K562 (cell line): ENCODE data around the gene CPNE9. TPM values are rescaled to one million over a fixed set of nuclear protein-coding genes. Genes with fewer than 3 reads are reported as not detected.

Source experiments
- DNMT1 ChIP-seq: fragments of 450-650 bp; IDR thresholded peaks from 2 replicates; pipeline ENCODE4 v1.6.1; 2016; ENCODE audit warnings: antibody characterized with exemption, mild to moderate bottlenecking
- FOXK1 ChIP-seq: sonication (generic); formaldehyde crosslinking; IDR thresholded peaks from 2 replicates; pipeline ENCODE4 v1.8.0; 2022; ENCODE audit warnings: missing genetic modification reagents, mild to moderate bottlenecking, borderline replicate concordance
- KAT7 ChIP-seq: sonication (generic); formaldehyde crosslinking; IDR thresholded peaks from 2 replicates; pipeline ENCODE4 v1.8.0; 2022; ENCODE audit warnings: missing genetic modification reagents, mild to moderate bottlenecking, borderline replicate concordance
- MBD1 ChIP-seq: fragments of 250-450 bp; sonication (Bioruptor Pico); IDR thresholded peaks from 2 replicates; pipeline ENCODE4 v1.8.0; 2022; ENCODE audit warnings: inconsistent platforms
- NR0B1 ChIP-seq: fragments of 450-650 bp; IDR thresholded peaks from one replicate; pipeline ENCODE4 v1.6.1; 2018; ENCODE audit warnings: mild to moderate bottlenecking, moderate library complexity; ENCODE audit not compliant: partially characterized antibody
- PCBP2 ChIP-seq: fragments of 200-400 bp; formaldehyde crosslinking; IDR thresholded peaks from 2 replicates; pipeline ENCODE4 v1.6.1; 2018; ENCODE audit warnings: low read length, low read depth, mild to moderate bottlenecking, moderate library complexity; ENCODE audit not compliant: poor library complexity, severe bottlenecking
- PHF21A ChIP-seq: fragments of 450-650 bp; IDR thresholded peaks from 2 replicates; pipeline ENCODE4 v1.6.1; 2017; ENCODE audit warnings: low read depth, borderline replicate concordance
- PML ChIP-seq: IDR thresholded peaks from 2 replicates; pipeline ENCODE4 v1.6.1; 2012; ENCODE audit warnings: low read length, inconsistent platforms
- POLR2AphosphoS5 ChIP-seq: IDR thresholded peaks from 2 replicates; pipeline ENCODE4 v1.6.1; 2011; ENCODE audit warnings: mild to moderate bottlenecking, low read depth, low read length, moderate library complexity; ENCODE audit not compliant: control insufficient read depth, insufficient read depth
- PTRF ChIP-seq: fragments of 450-650 bp; IDR thresholded peaks from 2 replicates; pipeline ENCODE4 v1.6.1; 2016; ENCODE audit warnings: mild to moderate bottlenecking, missing genetic modification characterization, missing compliant biosample characterization
- RBM14 ChIP-seq: fragments of 200-400 bp; formaldehyde crosslinking; IDR thresholded peaks from 2 replicates; pipeline ENCODE4 v1.6.1; 2018; ENCODE audit warnings: low read depth, mild to moderate bottlenecking, low read length, moderate library complexity, borderline replicate concordance; ENCODE audit not compliant: insufficient read depth
- ZNF717 ChIP-seq: fragments of 250-450 bp; sonication (Bioruptor Pico); IDR thresholded peaks from 2 replicates; pipeline ENCODE4 v1.5.0; 2021
- ZNF764 ChIP-seq: fragments of 250-450 bp; sonication (Bioruptor Pico); IDR thresholded peaks from 2 replicates; pipeline ENCODE4 v1.4.0; 2020; ENCODE audit warnings: low read depth, mild to moderate bottlenecking, moderate library complexity
- polyA plus RNA-seq, 8 experiments: library from polyadenylated mRNA; depleted of rRNA in 4 of 8; stranded (reverse) in 5 of 8; unstranded in 3 of 8; fragments of >200 nt; fragmentation: Nextera tagmentation in 2 of 8; fragmentation: Illumina TruSeq in 1 of 8; extraction: Ambion mirVana in 2 of 8; extraction: Trizol in 1 of 8; gene quantifications; 2 replicates each; pipeline versions ENCODE4 v1.2.1 to v1.2.3, GENCODE V29; 2011 to 2014; ENCODE audit warnings: inconsistent platforms in 1 of 8, missing spikeins in 1 of 8
- total RNA-seq, 7 experiments: library from RNA; depleted of rRNA in 6 of 7; stranded (reverse); fragments of >200 nt in 6 of 7; fragmentation: Illumina TruSeq in 2 of 7; extraction: Trizol in 2 of 7; gene quantifications; 2 replicates each; pipeline versions ENCODE4 v1.2.1 to v1.2.3, GENCODE V29; 2011 to 2021; ENCODE audit warnings: low replicate concordance in 1 of 7
- TF ChIP-seq, protein P1 (sequence below): fragments of 450-650 bp; formaldehyde crosslinking; IDR thresholded peaks from 2 replicates; pipeline ENCODE4 v1.4.0; 2022; ENCODE audit warnings: mild to moderate bottlenecking, moderate library complexity
- TF ChIP-seq, protein P2 (sequence below): sonication (generic); formaldehyde crosslinking; IDR thresholded peaks from 2 replicates; pipeline ENCODE4 v1.8.0; 2022; ENCODE audit warnings: mild to moderate bottlenecking, missing genetic modification reagents, borderline replicate concordance
- TF ChIP-seq, protein P3 (sequence below), 2 experiments: fragments of 450-650 bp in 1 of 2; IDR thresholded peaks; 2 replicates each; pipeline ENCODE4 v1.6.1; 2011 to 2017; ENCODE audit warnings: low read depth in 2 of 2, antibody characterized with exemption in 1 of 2, borderline replicate concordance in 1 of 2, low read length in 1 of 2, mild to moderate bottlenecking in 1 of 2, mixed read lengths in 1 of 2; ENCODE audit not compliant: control insufficient read depth in 1 of 2

Gene CPNE9
- total and polyA plus RNA-seq, 9 of the 15 experiments (the other 6 are each of a cell fraction or from before 2014, with no cell fraction given), result 0.22 to 0.56 (median 0.29) TPM; not detected in 3

- TF ChIP-seq, protein P1, sequence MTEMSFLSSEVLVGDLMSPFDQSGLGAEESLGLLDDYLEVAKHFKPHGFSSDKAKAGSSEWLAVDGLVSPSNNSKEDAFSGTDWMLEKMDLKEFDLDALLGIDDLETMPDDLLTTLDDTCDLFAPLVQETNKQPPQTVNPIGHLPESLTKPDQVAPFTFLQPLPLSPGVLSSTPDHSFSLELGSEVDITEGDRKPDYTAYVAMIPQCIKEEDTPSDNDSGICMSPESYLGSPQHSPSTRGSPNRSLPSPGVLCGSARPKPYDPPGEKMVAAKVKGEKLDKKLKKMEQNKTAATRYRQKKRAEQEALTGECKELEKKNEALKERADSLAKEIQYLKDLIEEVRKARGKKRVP, result no peak
- TF ChIP-seq PML, result peak; percentile 65; the same call in 1 of the 2 replicates
- TF ChIP-seq ZNF764 (CRISPR knock-in tag), result 0 out of 2 replicates have a peak, but pooled peaks have one; percentile 28
- TF ChIP-seq NR0B1, result no peak
- TF ChIP-seq FOXK1, result no peak
- TF ChIP-seq, protein P2, sequence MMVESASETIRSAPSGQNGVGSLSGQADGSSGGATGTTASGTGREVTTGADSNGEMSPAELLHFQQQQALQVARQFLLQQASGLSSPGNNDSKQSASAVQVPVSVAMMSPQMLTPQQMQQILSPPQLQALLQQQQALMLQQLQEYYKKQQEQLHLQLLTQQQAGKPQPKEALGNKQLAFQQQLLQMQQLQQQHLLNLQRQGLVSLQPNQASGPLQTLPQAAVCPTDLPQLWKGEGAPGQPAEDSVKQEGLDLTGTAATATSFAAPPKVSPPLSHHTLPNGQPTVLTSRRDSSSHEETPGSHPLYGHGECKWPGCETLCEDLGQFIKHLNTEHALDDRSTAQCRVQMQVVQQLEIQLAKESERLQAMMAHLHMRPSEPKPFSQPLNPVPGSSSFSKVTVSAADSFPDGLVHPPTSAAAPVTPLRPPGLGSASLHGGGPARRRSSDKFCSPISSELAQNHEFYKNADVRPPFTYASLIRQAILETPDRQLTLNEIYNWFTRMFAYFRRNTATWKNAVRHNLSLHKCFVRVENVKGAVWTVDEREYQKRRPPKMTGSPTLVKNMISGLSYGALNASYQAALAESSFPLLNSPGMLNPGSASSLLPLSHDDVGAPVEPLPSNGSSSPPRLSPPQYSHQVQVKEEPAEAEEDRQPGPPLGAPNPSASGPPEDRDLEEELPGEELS, result no peak
- no peak for TF ChIP-seq ZNF717 (CRISPR knock-in tag)
- no peak for TF ChIP-seq MBD1 (CRISPR knock-in tag)
- no peak for TF ChIP-seq DNMT1
- TF ChIP-seq, protein P3, sequence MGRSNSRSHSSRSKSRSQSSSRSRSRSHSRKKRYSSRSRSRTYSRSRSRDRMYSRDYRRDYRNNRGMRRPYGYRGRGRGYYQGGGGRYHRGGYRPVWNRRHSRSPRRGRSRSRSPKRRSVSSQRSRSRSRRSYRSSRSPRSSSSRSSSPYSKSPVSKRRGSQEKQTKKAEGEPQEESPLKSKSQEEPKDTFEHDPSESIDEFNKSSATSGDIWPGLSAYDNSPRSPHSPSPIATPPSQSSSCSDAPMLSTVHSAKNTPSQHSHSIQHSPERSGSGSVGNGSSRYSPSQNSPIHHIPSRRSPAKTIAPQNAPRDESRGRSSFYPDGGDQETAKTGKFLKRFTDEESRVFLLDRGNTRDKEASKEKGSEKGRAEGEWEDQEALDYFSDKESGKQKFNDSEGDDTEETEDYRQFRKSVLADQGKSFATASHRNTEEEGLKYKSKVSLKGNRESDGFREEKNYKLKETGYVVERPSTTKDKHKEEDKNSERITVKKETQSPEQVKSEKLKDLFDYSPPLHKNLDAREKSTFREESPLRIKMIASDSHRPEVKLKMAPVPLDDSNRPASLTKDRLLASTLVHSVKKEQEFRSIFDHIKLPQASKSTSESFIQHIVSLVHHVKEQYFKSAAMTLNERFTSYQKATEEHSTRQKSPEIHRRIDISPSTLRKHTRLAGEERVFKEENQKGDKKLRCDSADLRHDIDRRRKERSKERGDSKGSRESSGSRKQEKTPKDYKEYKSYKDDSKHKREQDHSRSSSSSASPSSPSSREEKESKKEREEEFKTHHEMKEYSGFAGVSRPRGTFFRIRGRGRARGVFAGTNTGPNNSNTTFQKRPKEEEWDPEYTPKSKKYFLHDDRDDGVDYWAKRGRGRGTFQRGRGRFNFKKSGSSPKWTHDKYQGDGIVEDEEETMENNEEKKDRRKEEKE (IDR thresholded peaks at IDR 0.05; ENCODE audit: borderline replicate concordance in 1 of 2, control insufficient read depth in 1 of 2, low read depth in 2 of 2, low read length in 1 of 2), result no peak
- no peak for TF ChIP-seq PTRF (tag)
- peak; percentile 89; the same call in 1 of the 2 replicates for TF ChIP-seq PHF21A
- peak; percentile 94; the same call in 1 of the 2 replicates for TF ChIP-seq KAT7 (CRISPR knock-in tag)
- TF ChIP-seq PCBP2, result no peak
- peak; percentile 75 for TF ChIP-seq POLR2AphosphoS5
- TF ChIP-seq RBM14, result no peak
Measured at GRCh38 chr3:9731206-9732079, 27.8 kb downstream of the CPNE9 start, which contains the start of gene BRPF1 (continued).
